ENCODE results near the gene UBE2D1.

Gene UBE2D1

DNA sequence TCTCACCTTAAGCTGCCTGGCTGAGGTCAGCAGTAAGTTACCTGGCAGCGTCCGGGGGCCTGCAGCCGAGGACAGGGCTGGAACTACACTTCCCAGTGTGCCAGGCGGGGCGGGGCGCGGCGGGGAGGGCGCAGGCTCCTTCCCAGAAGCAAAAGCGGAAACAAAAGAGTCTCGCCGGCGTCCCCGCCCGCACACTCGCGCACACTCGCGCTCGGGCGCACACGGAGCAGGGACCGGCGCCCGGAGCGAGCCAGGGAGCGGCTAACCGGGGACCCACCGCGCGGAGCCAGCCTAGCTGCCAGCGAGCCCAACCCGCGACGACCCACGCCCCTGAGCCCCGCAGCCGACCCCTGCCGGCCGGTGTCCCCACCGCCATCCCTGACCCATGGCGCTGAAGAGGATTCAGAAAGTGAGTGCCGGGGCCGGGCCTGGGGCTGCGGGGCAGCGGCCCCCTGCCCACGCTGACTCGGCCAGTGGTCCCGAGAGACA is at the start of gene UBE2D1:
Gene UBE2D1, plus strand, starts transcription at position 190 of the 489 bp plus-strand sequence. Its CDS starts 196 bp downstream, at position 386.
- POLR2A ChIA-PET, result interaction anchor here (0.7 to 2.0 kb wide), 4 partner anchors 14 to 66 kb away, joined by 3 to 5 read pairs (median 4); partner anchors contain the start of gene CISD1
- peak within 1 kb of the TSS; percentile 79 for H3K4me3 ChIP-seq (ENCODE audit: low read depth, low read length)
- TF ChIP-seq, protein P1, sequence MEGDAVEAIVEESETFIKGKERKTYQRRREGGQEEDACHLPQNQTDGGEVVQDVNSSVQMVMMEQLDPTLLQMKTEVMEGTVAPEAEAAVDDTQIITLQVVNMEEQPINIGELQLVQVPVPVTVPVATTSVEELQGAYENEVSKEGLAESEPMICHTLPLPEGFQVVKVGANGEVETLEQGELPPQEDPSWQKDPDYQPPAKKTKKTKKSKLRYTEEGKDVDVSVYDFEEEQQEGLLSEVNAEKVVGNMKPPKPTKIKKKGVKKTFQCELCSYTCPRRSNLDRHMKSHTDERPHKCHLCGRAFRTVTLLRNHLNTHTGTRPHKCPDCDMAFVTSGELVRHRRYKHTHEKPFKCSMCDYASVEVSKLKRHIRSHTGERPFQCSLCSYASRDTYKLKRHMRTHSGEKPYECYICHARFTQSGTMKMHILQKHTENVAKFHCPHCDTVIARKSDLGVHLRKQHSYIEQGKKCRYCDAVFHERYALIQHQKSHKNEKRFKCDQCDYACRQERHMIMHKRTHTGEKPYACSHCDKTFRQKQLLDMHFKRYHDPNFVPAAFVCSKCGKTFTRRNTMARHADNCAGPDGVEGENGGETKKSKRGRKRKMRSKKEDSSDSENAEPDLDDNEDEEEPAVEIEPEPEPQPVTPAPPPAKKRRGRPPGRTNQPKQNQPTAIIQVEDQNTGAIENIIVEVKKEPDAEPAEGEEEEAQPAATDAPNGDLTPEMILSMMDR (IDR thresholded peaks at IDR 0.05; ENCODE audit: insufficient read depth, low read length, missing control alignments), result peak; percentile 45
- no peak for DNase-seq (ENCODE audit: low read depth, low spot score)
- CTCF ChIA-PET, result interaction anchor here (0.9 to 2.2 kb wide), 2 partner anchors 9 to 35 kb away, joined by 3 to 5 read pairs; no protein-coding TSS in a partner anchor

DNA sequence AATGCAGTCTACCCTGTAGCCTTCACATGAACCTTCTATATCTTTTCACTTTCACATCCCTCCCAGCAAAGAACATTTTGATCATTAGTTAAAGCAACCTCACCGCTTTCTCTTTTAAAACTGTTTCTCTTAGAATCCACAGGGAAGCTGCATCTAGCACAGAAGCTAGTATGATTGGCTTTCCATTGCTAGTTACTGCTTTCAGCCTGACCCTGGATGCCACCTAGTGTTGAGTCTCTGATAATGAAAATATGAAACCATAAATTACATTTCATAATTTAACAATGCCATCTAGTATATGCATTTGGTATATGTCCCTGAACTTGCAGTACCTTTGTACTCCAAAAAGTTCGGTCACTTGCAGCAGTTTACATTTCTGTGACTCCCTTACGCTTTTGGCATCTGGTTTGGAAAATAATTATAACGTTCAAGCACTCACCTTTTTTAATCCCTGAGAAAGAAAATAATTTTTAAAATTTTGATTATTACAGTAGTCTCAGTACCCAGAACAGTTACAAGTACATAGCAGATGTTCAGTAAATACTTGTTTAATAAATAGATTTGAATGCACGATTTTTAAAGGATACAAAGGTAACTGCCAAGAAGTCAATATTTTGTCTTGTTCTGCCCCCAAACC is 43.1 kb upstream of the UBE2D1 start:
- no peak for DNase-seq (ENCODE audit: low read depth, low spot score)
- no peak overlapping the region for H3K4me3 ChIP-seq (ENCODE audit: low read depth, low read length)
- CTCF ChIA-PET, result interaction anchor here (0.7 to 8.4 kb wide), 21 partner anchors 8 to 139 kb away, joined by 3 to 328 read pairs (median 11); partner anchors contain the start of gene TFAM
- POLR2A ChIA-PET, result no interaction called here
- TF ChIP-seq, protein P1 (IDR thresholded peaks at IDR 0.05; ENCODE audit: insufficient read depth, low read length, missing control alignments), result peak; percentile 63

DNA sequence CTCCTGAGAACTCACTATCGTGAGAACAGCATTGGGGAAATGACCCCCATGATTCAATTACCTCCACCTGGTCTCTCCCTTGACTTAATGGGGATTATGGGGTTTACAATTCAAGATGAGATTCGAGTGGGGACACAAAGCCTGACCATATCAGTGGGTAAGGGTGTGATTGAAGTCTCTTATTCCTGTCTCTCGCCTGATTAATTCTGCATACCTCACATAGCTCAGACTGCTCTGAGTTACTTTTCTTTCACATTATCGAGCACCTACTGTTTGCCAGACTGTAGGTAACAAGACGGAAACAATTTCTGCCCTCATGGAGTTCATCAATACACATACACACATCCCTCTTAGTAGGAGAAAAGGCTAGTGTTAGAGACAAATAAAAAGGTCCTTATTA is 40.8 kb upstream of the UBE2D1 start:
- ChIA-PET CTCF (interaction anchor here (0.9 to 8.4 kb wide), 9 partner anchors 9 to 143 kb away, joined by 3 to 328 read pairs (median 3); no protein-coding TSS in a partner anchor), POLR2A (no interaction called here)
- H3K4me3 ChIP-seq (ENCODE audit: low read depth, low read length), result no peak overlapping the region
- no peak for DNase-seq (ENCODE audit: low read depth, low spot score)
- TF ChIP-seq, protein P1 (IDR thresholded peaks at IDR 0.05; ENCODE audit: insufficient read depth, low read length, missing control alignments), result no peak

DNA sequence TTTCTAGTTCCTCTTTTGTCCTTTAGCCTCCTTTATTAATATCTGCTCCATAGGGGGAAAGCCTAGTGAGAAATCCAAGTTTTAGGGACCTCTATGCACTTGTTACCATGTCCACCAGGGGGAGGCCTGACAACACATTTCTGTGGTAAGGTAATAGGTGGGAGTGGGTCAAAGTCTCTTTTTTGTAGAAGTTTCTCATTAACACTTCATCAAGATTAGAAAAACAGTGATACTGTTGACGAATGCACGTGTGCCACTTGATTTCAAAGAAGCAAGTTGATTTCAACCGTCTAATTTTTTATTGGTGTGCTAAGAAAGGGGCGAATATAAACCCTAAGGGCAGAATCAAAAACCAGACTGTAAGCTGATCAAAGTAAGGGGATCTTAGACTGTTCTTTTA is 35.2 kb upstream of the UBE2D1 start:
- TF ChIP-seq, protein P1 (IDR thresholded peaks at IDR 0.05; ENCODE audit: insufficient read depth, low read length, missing control alignments), result peak; percentile 80
- CTCF ChIA-PET, result interaction anchor here (0.6 to 4.8 kb wide), 45 partner anchors 9 to 477 kb away, joined by 3 to 74 read pairs (median 4); partner anchors contain the start of genes CISD1, IPMK, TFAM and UBE2D1
- no peak overlapping the region for H3K4me3 ChIP-seq (ENCODE audit: low read depth, low read length)
- DNase-seq (ENCODE audit: low read depth, low spot score), result no peak
- POLR2A ChIA-PET, result no interaction called here

DNA sequence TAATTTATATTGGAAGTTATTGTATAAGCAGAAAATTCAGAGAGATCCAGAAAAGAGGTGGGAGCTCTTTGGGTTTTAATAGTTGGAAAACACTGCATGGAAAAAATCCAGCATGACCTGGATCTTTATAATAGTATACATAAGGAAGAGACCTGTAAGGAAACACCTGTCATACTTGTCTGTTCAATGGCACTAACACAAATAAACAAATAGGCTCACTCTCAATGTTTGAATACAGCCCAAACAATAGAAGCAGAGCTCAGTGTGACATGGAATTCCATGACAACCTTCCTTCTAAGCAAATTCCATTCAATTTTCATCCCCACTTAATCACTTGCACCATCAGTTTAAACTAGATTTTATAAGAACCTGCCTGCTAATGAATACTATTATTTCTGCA is 34.1 kb upstream of the UBE2D1 start:
- H3K4me3 ChIP-seq (ENCODE audit: low read depth, low read length), result no peak overlapping the region
- TF ChIP-seq, protein P1 (IDR thresholded peaks at IDR 0.05; ENCODE audit: insufficient read depth, low read length, missing control alignments), result no peak
- CTCF ChIA-PET, result interaction anchor here (0.8 to 4.8 kb wide), 23 partner anchors 8 to 128 kb away, joined by 3 to 74 read pairs (median 7); partner anchors contain the start of genes CISD1, IPMK, TFAM and UBE2D1
- no peak for DNase-seq (ENCODE audit: low read depth, low spot score)
- POLR2A ChIA-PET, result no interaction called here

DNA sequence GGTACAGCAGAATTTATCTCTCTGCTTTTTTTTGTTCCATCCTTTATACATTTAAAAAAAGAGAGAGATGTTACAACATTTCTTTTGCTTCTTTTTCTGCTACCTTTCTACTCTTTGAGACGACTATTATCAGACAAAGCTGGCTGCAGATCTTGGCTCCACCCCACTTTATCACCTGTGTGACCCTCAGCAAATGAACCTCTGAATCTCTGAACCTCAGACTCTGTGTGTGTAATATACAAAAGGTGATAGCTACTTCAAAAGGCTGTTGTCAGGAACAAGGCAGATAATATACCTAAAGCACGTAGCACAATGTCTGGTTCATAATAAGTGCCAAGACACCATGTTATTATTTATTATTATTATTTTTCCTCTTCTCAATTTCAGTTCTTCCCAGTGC is 32.6 kb upstream of the UBE2D1 start:
- no peak overlapping the region for H3K4me3 ChIP-seq (ENCODE audit: low read depth, low read length)
- CTCF ChIA-PET, result interaction anchor here (1.4 to 4.8 kb wide), 6 partner anchors 10 to 125 kb away, joined by 3 to 74 read pairs (median 23); partner anchors contain the start of gene TFAM
- no peak for DNase-seq (ENCODE audit: low read depth, low spot score)
- TF ChIP-seq, protein P1 (IDR thresholded peaks at IDR 0.05; ENCODE audit: insufficient read depth, low read length, missing control alignments), result no peak
- POLR2A ChIA-PET, result no interaction called here
